Measurements from ENCODE around the gene JMY. TPM values are rescaled to one million over a fixed set of nuclear protein-coding genes. Genes with fewer than 3 reads are reported as not detected.

Gene JMY
- total RNA-seq, 1 donor from 2014 or later, result 13.0 TPM

- no peak for DNase-seq (ENCODE audit: low read depth)
- H3K27me3 ChIP-seq (ENCODE audit: control insufficient read depth, insufficient read depth, low read length), result no peaks in the 10 kb centered on the region
- TF ChIP-seq CTCF (IDR thresholded peaks at IDR 0.05; ENCODE audit: insufficient read depth, low read length, poor library complexity, severe bottlenecking), result no peak
- H3K4me3 ChIP-seq (ENCODE audit: low read depth, low read length), result no peak overlapping the region
- no peaks in the 10 kb centered on the region for H3K36me3 ChIP-seq (ENCODE audit: control insufficient read depth, insufficient read depth, low read length)
These were observed 26.4 kb upstream of the JMY start for GRCh38 chr5:79209505-79209904.

GRCh38 chr5:79224286-79224984, 11.5 kb upstream of the JMY start:
- TF ChIP-seq CTCF (IDR thresholded peaks at IDR 0.05; ENCODE audit: insufficient read depth, low read length, poor library complexity, severe bottlenecking), result no peak
- H3K27me3 ChIP-seq (ENCODE audit: control insufficient read depth, insufficient read depth, low read length), result no peaks in the 10 kb centered on the region
- DNase-seq (ENCODE audit: low read depth), result no peak
- no peaks in the 10 kb centered on the region for H3K36me3 ChIP-seq (ENCODE audit: control insufficient read depth, insufficient read depth, low read length)
- no peak overlapping the region for H3K4me3 ChIP-seq (ENCODE audit: low read depth, low read length)

GRCh38 chr5:79225026-79225425, 10.9 kb upstream of the JMY start:
- DNase-seq (ENCODE audit: low read depth), result no peak
- no peaks in the 10 kb centered on the region for H3K36me3 ChIP-seq (ENCODE audit: control insufficient read depth, insufficient read depth, low read length)
- no peak overlapping the region for H3K4me3 ChIP-seq (ENCODE audit: low read depth, low read length)
- H3K27me3 ChIP-seq (ENCODE audit: control insufficient read depth, insufficient read depth, low read length), result no peaks in the 10 kb centered on the region
- no peak for TF ChIP-seq CTCF (IDR thresholded peaks at IDR 0.05; ENCODE audit: insufficient read depth, low read length, poor library complexity, severe bottlenecking)

GRCh38 chr5:79225441-79225840, 10.5 kb upstream of the JMY start:
- no peak for DNase-seq (ENCODE audit: low read depth)
- Histone ChIP-seq H3K27me3 (ENCODE audit: control insufficient read depth, insufficient read depth, low read length) (no peaks in the 10 kb centered on the region), H3K36me3 (ENCODE audit: control insufficient read depth, insufficient read depth, low read length) (no peaks in the 10 kb centered on the region), H3K4me3 (ENCODE audit: low read depth, low read length) (no peak overlapping the region)
- TF ChIP-seq CTCF (IDR thresholded peaks at IDR 0.05; ENCODE audit: insufficient read depth, low read length, poor library complexity, severe bottlenecking), result no peak

GRCh38 chr5:79227484-79228025, 8.4 kb upstream of the JMY start:
- H3K36me3 ChIP-seq (ENCODE audit: control insufficient read depth, insufficient read depth, low read length), result no peaks in the 10 kb centered on the region
- DNase-seq (ENCODE audit: low read depth), result no peak
- no peak overlapping the region for H3K4me3 ChIP-seq (ENCODE audit: low read depth, low read length)
- TF ChIP-seq CTCF (IDR thresholded peaks at IDR 0.05; ENCODE audit: insufficient read depth, low read length, poor library complexity, severe bottlenecking), result no peak
- no peaks in the 10 kb centered on the region for H3K27me3 ChIP-seq (ENCODE audit: control insufficient read depth, insufficient read depth, low read length)

All from kidney epithelial cell (primary cell).